GM12891 (cell line): ENCODE measurements around the gene MCM9.

Experiments used
- POLR2A ChIP-seq: IDR thresholded peaks from 2 replicates; pipeline ENCODE4 v1.6.1; 2011; ENCODE audit warnings: low read depth, low read length, control low read depth
- POLR2AphosphoS5 ChIP-seq: IDR thresholded peaks from 2 replicates; pipeline ENCODE4 v1.6.1; 2011; ENCODE audit warnings: low read depth, low read length, control low read depth
- POU2F2 ChIP-seq: IDR thresholded peaks from 2 replicates; pipeline ENCODE4 v1.6.1; 2011; ENCODE audit warnings: low read depth, mild to moderate bottlenecking, control low read depth, low read length, moderate library complexity

DNA sequence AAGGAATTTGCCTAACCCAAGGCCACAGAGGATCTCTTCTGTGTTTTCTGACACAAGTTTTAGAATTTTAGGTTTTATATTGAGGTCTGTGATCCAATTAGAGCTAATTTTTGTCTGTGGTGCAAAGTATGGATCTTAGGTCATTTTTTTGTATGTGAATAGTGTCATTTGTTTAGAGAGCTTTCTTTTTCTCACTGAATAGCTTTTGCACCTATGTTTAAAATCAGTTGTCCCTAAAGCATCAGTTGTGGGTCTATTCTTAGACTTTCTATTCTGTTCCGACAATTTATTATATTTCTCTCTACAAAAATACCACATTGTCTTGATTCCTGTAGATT, 341 bp upstream of the MCM9 start:
- TF ChIP-seq POLR2AphosphoS5 = no peak
- TF ChIP-seq POLR2A = no peak
- TF ChIP-seq POU2F2 = no peak
